Left renal cortex interstitium (tissue), 4 donors: ENCODE data around the gene TTBK1. TPM values are rescaled to one million over a fixed set of nuclear protein-coding genes. Genes with fewer than 3 reads are reported as not detected.
"Not testable (repeated sequence)": the region's sequence is repeated elsewhere in the genome, so short reads cannot be mapped to it uniquely, and the experiment has no call there.

ENCODE experiments used
- DNase-seq, 4 donors: peaks; one replicate each; pipeline ENCODE4 v3.0.0-alpha.2; 2013; ENCODE audit warnings: low read depth in 4 of 4, low spot score in 2 of 4, missing footprints in 1 of 4
- polyA plus RNA-seq, 4 donors: library from polyadenylated mRNA; unstranded; fragments of 120-200 nt; gene quantifications; one replicate each; pipeline ENCODE4 v1.2.1, GENCODE V29; 2013; ENCODE audit not compliant: insufficient read length in 4 of 4

TTBK1 gene
- polyA plus RNA-seq, 4 donors: 0.25 to 0.55 (median 0.40) TPM

- no peak for DNase-seq
Observed at GRCh38 chr6:43301081-43301870, 58.0 kb downstream of the TTBK1 start.

GRCh38 chr6:43302126-43302525 lies 58.8 kb downstream of the TTBK1 start:
- DNase-seq: no peak

GRCh38 chr6:43303006-43303405 lies 59.7 kb downstream of the TTBK1 start:
- not testable (repeated sequence) for DNase-seq

GRCh38 chr6:43303751-43304331 lies 60.6 kb downstream of the TTBK1 start:
- no peak for DNase-seq

- no peak for DNase-seq
Observed at GRCh38 chr6:43304361-43304760, 61.1 kb downstream of the TTBK1 start.

GRCh38 chr6:43304882-43305281 lies 61.6 kb downstream of the TTBK1 start:
- no peak for DNase-seq

- no peak for DNase-seq
Observed at GRCh38 chr6:43306086-43306485, 62.8 kb downstream of the TTBK1 start.

- DNase-seq: no peak
Observed at GRCh38 chr6:43307451-43308100, 64.3 kb downstream of the TTBK1 start.

- DNase-seq: peak in 1 of 4 donors; percentile 19
Observed at GRCh38 chr6:43308101-43308989, 65.1 kb downstream of the TTBK1 start, which contains the start of gene CRIP3. CRIP3 (minus strand) TSS chr6:43308826; CDS start chr6:43308792, 34 bp downstream.

GRCh38 chr6:43308990-43309477 lies 65.8 kb downstream of the TTBK1 start:
- DNase-seq: peak in 1 of 4 donors; percentile 15

GRCh38 chr6:43310134-43310533 lies 66.9 kb downstream of the TTBK1 start:
- DNase-seq: no peak

GRCh38 chr6:43310624-43311023 lies 67.3 kb downstream of the TTBK1 start:
- no peak for DNase-seq

- DNase-seq: no peak
Observed at GRCh38 chr6:43311666-43312065, 68.4 kb downstream of the TTBK1 start.

GRCh38 chr6:43313813-43314212 lies 70.5 kb downstream of the TTBK1 start:
- no peak for DNase-seq

- no peak for DNase-seq
Observed at GRCh38 chr6:43318011-43318410, 74.7 kb downstream of the TTBK1 start.

- DNase-seq: no peak
Observed at GRCh38 chr6:43325876-43326275, 82.6 kb downstream of the TTBK1 start.

- DNase-seq: no peak
Observed at GRCh38 chr6:43328528-43328927, 85.2 kb downstream of the TTBK1 start.

- no peak for DNase-seq
Observed at GRCh38 chr6:43331470-43331869, 88.2 kb downstream of the TTBK1 start.

- DNase-seq: no peak
Observed at GRCh38 chr6:43331891-43332290, 88.6 kb downstream of the TTBK1 start.

GRCh38 chr6:43334466-43335095 lies 91.3 kb downstream of the TTBK1 start:
- DNase-seq: peak in 3 of 4 donors; percentile 21 to 46 (median 32)
